Heart left ventricle (tissue), 13 donors: ENCODE results near the gene BFSP2.
A peak's percentile ranks its signal among the peaks of the same experiment; 100 is the strongest.

Source experiments
- CTCF ChIP-seq, 12 donors: fragments of 200-600 bp; sonication (generic) in 4 of 12; IDR thresholded peaks; one replicate each; pipeline versions ENCODE4 v1.5.0 to v1.8.0; 2018 to 2022; ENCODE audit warnings: antibody characterized with exemption in 12 of 12, mild to moderate bottlenecking in 5 of 12
- POLR2A ChIP-seq, 2 donors: fragments of 450-650 bp; IDR thresholded peaks; one replicate each; pipeline ENCODE4 v1.6.1; 2017; ENCODE audit warnings: antibody characterized with exemption in 2 of 2, mild to moderate bottlenecking in 2 of 2, moderate library complexity in 2 of 2
- donor health status: ischemic (EF 13 %, LVEDD 7.1; RV severe dilation, severe dysfunction).
- donor health status: DM: no; HTN: yes; CAD: no.
- donor health status: DM: no; HTN: no; CAD: no.
- donor health status: ischemic (EF 25% LVEDD 6.9; RV normal size, moderate dysfunction).
- donor health status: ischemic (EF 25% LVEDD 5.7; RV mildly dilated, moderate dysfunction).
- donor health status: ischemic (EF 35%, LVEDD 5.7; RV mildly dilated, moderate dysfunction).
- donor health status: nonischemic (EF 11% LVEDD 7.7; RV severe dilation, severe dysfunction).
- donor health status: DM: yes; HTN: yes; CAD: no.
- donor health status: PGD.
- donor health status: ischemic (EF 29% LVEDD 5.4; RV normal size, mild dysfunction).
- donor health status: nonischemic (EF 23%, LVEDD 6.1; RV moderate dilation, normal function).

DNA sequence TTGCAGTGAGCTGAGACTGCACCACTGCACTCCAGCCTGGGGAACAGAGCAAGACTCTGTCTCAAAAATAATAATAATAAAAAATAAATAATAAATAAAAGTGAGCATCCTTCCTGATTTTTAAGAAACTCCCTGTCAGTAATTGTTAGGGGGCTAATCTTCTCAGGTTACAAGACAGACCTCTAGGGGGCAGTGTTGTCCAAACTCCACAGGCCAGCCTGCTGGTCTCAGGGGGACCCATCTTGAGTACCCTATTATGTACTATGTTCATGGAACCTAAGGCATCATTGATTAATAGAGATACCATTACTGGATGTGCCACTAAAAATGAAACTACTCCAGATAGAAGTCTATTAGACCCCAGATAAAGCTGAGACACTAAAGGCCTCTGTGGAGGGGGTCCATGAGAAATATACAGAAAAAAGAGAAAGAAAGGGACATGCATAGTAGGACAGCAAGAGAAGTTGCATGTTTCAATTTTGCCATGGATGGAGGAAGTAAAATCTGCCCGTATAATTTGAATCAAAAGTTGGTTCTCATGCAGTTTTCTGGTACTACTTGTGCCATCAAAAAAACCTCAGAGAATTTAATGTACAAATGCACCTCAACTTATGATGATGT, 88.2 kb downstream of the BFSP2 start:
- TF ChIP-seq POLR2A (IDR thresholded peaks at IDR 0.05): no peak
- TF ChIP-seq CTCF (IDR thresholded peaks at IDR 0.05): peak; percentile 40 to 72 (median 62)
